ENCODE results near the gene TBXA2R.

Gene TBXA2R

GRCh38 chr19:3606174-3606689 lies 443 bp downstream of the TBXA2R start:
- Histone ChIP-seq H3K9me3 (ENCODE audit: control insufficient read depth in 1 of 2, low read length in 2 of 2) (no peaks in the 10 kb centered on the region), H3K36me3 (ENCODE audit: control insufficient read depth in 1 of 2, insufficient read depth in 2 of 2, low read length in 2 of 2) (peaks cover 0 to 8% of the 10 kb centered on the region in 2 donors), H3K4me3 (ENCODE audit: low read depth in 1 of 2, low read length in 2 of 2) (peak overlapping the region; percentile 40 to 55), H3K27ac (ENCODE audit: low read depth, low read length) (peak overlapping the region; percentile 50), H3K9ac (ENCODE audit: low read depth in 1 of 2, low read length in 2 of 2) (peak overlapping the region in 1 of 2 donors; percentile 39), H3K4me1 (ENCODE audit: control insufficient read depth in 1 of 2, insufficient read depth in 2 of 2, low read length in 2 of 2) (peaks cover 13 to 24% of the 10 kb centered on the region in 2 donors), H3K27me3 (ENCODE audit: control insufficient read depth in 1 of 2, insufficient read depth in 2 of 2, low read length in 2 of 2) (no peaks in the 10 kb centered on the region)

DNA sequence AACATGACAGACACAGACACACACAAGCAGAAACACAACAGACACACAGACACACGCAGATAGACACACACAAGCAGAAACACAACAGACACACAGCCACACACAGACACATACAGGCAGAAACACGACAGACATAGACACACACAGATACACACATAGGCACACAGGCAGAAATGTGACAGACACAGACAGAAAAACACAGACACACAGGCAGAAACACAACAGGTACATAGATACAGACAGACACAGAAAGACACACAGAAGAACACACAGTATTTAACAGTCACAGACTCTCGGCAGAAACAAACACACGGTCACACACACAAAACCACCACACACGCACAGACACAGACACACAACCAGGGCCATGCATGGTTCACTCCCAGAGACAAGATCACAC lies 905 bp downstream of the TBXA2R start:
- Histone ChIP-seq H3K27ac (ENCODE audit: low read depth, low read length) (no peak overlapping the region), H3K9me3 (ENCODE audit: control insufficient read depth in 1 of 2, low read length in 2 of 2) (no peaks in the 10 kb centered on the region), H3K27me3 (ENCODE audit: control insufficient read depth in 1 of 2, insufficient read depth in 2 of 2, low read length in 2 of 2) (no peaks in the 10 kb centered on the region), H3K36me3 (ENCODE audit: control insufficient read depth in 1 of 2, insufficient read depth in 2 of 2, low read length in 2 of 2) (peaks cover 0 to 3% of the 10 kb centered on the region in 2 donors), H3K4me1 (ENCODE audit: control insufficient read depth in 1 of 2, insufficient read depth in 2 of 2, low read length in 2 of 2) (peaks cover 13 to 24% of the 10 kb centered on the region in 2 donors), H3K4me3 (ENCODE audit: low read depth in 1 of 2, low read length in 2 of 2) (peak overlapping the region; percentile 40 to 55), H3K9ac (ENCODE audit: low read depth in 1 of 2, low read length in 2 of 2) (peak overlapping the region in 1 of 2 donors; percentile 39)

- Histone ChIP-seq H3K27ac (ENCODE audit: low read depth, low read length) (no peak overlapping the region), H3K4me1 (ENCODE audit: control insufficient read depth in 1 of 2, insufficient read depth in 2 of 2, low read length in 2 of 2) (peaks cover 13 to 24% of the 10 kb centered on the region in 2 donors), H3K4me3 (ENCODE audit: low read depth in 1 of 2, low read length in 2 of 2) (peak overlapping the region in 1 of 2 donors; percentile 55), H3K9ac (ENCODE audit: low read depth in 1 of 2, low read length in 2 of 2) (no peak overlapping the region), H3K36me3 (ENCODE audit: control insufficient read depth in 1 of 2, insufficient read depth in 2 of 2, low read length in 2 of 2) (no peaks in the 10 kb centered on the region), H3K9me3 (ENCODE audit: control insufficient read depth in 1 of 2, low read length in 2 of 2) (no peaks in the 10 kb centered on the region), H3K27me3 (ENCODE audit: control insufficient read depth in 1 of 2, insufficient read depth in 2 of 2, low read length in 2 of 2) (no peaks in the 10 kb centered on the region)
These were observed 1.3 kb downstream of the TBXA2R start for GRCh38 chr19:3605361-3605760.

DNA sequence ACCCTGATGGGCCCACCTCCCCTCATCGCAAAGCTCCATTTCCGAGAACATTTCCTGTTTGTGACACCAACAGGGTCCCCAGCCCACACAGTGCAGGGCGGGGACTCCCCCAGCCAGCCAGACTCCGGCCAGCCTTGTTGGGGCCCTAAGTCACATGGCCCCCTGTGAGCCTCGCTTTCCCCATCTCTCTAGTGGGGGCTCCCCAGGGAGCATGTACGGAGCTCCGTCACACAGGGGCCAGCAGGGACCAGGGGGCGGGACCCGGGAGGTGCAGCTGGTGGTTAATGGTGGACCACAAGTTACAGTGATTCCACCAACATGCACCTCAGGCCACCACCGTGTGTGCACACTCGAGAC lies 1.7 kb downstream of the TBXA2R start:
- H3K9ac ChIP-seq (ENCODE audit: low read depth in 1 of 2, low read length in 2 of 2) = no peak overlapping the region
- no peak overlapping the region for H3K27ac ChIP-seq (ENCODE audit: low read depth, low read length)
- no peaks in the 10 kb centered on the region for H3K27me3 ChIP-seq (ENCODE audit: control insufficient read depth in 1 of 2, insufficient read depth in 2 of 2, low read length in 2 of 2)
- no peaks in the 10 kb centered on the region for H3K36me3 ChIP-seq (ENCODE audit: control insufficient read depth in 1 of 2, insufficient read depth in 2 of 2, low read length in 2 of 2)
- peak overlapping the region in 1 of 2 donors; percentile 45 for H3K4me3 ChIP-seq (ENCODE audit: low read depth in 1 of 2, low read length in 2 of 2)
- H3K4me1 ChIP-seq (ENCODE audit: control insufficient read depth in 1 of 2, insufficient read depth in 2 of 2, low read length in 2 of 2) = peaks cover 13 to 24% of the 10 kb centered on the region in 2 donors
- no peaks in the 10 kb centered on the region for H3K9me3 ChIP-seq (ENCODE audit: control insufficient read depth in 1 of 2, low read length in 2 of 2)

DNA sequence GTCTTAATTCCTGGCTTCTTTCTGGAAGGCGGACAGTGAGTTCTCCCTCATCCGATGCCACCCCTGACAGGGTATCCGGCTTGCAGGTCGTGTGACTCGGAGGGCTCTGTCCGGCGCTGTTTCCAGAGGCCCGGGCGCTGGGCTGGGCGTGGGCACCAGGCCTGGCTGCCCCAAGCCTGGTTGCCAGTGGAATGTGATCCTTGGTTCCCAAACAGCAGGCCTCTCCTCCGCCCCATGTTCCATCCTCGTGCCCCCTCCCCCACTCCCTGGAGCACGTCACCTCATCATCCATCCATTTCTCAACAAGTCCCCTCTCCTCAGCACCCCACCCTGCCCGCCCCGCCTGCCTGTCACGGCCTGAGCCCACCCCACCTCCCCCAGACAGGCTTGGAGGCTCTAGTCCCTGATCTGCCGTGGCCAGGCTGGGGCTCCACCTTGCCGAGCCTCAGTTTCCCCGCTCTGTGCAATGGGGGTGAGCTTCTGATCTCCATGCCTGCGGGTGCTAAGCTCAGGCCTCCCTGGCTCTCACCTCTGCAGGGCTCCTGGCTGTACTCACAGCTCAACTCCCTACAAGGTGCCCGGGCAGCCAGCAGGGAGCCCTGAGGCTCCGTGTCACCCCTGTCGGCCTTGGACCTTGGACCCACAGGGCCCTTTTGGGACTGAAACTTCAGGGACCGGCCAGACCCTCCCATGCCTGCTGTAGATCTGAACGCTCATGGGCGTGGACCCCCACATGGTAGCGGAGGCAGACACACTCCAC lies 2.3 kb downstream of the TBXA2R start:
- no peaks in the 10 kb centered on the region for H3K9me3 ChIP-seq (ENCODE audit: control insufficient read depth in 1 of 2, low read length in 2 of 2)
- peaks cover 13 to 24% of the 10 kb centered on the region in 2 donors for H3K4me1 ChIP-seq (ENCODE audit: control insufficient read depth in 1 of 2, insufficient read depth in 2 of 2, low read length in 2 of 2)
- peak overlapping the region; percentile 32 for H3K27ac ChIP-seq (ENCODE audit: low read depth, low read length)
- H3K36me3 ChIP-seq (ENCODE audit: control insufficient read depth in 1 of 2, insufficient read depth in 2 of 2, low read length in 2 of 2) = no peaks in the 10 kb centered on the region
- H3K4me3 ChIP-seq (ENCODE audit: low read depth in 1 of 2, low read length in 2 of 2) = no peak overlapping the region
- H3K27me3 ChIP-seq (ENCODE audit: control insufficient read depth in 1 of 2, insufficient read depth in 2 of 2, low read length in 2 of 2) = no peaks in the 10 kb centered on the region
- H3K9ac ChIP-seq (ENCODE audit: low read depth in 1 of 2, low read length in 2 of 2) = no peak overlapping the region

DNA sequence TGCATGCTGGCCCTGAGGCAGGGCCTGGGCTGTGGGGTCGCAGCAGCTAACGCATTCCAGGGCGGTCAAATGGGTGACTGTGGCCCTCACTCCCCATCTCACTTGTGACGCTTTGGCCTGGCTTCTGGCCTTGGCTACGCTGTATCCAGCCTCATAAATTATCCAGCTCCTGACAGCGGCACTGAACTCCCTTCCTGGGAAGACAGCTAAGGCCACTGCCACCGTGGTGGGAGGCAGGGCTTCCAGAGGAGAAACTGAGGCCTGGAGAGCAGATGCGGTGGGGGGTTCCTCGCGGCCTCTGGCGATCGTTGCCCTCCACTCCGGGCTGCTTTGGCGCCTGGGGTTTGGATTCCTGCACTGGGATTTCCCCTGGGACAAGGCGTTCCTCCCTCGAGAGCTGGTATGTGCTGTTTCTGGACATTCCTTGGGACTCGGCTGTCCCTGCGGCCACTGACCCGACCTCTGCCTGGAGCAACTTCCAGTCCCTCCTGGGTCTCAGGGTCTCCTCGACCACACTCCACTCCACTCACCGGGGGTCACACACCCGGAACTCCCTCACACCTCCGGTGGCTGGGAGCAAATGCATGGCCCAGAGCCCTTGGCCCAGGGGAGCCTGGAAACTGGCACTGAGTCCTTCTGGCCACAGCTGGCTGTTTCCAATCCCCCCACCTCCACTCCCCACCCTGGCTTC lies 3.4 kb downstream of the TBXA2R start:
- Histone ChIP-seq H3K36me3 (ENCODE audit: control insufficient read depth in 1 of 2, insufficient read depth in 2 of 2, low read length in 2 of 2) (no peaks in the 10 kb centered on the region), H3K27me3 (ENCODE audit: control insufficient read depth in 1 of 2, insufficient read depth in 2 of 2, low read length in 2 of 2) (no peaks in the 10 kb centered on the region), H3K4me1 (ENCODE audit: control insufficient read depth in 1 of 2, insufficient read depth in 2 of 2, low read length in 2 of 2) (peaks cover 13 to 24% of the 10 kb centered on the region in 2 donors), H3K4me3 (ENCODE audit: low read depth in 1 of 2, low read length in 2 of 2) (no peak overlapping the region), H3K27ac (ENCODE audit: low read depth, low read length) (peak overlapping the region; percentile 47), H3K9ac (ENCODE audit: low read depth in 1 of 2, low read length in 2 of 2) (no peak overlapping the region), H3K9me3 (ENCODE audit: control insufficient read depth in 1 of 2, low read length in 2 of 2) (no peaks in the 10 kb centered on the region)

GRCh38 chr19:3601021-3601420 lies 5.7 kb downstream of the TBXA2R start:
- Histone ChIP-seq H3K4me3 (ENCODE audit: low read depth in 1 of 2, low read length in 2 of 2) (no peak overlapping the region), H3K9ac (ENCODE audit: low read depth in 1 of 2, low read length in 2 of 2) (no peak overlapping the region), H3K4me1 (ENCODE audit: control insufficient read depth in 1 of 2, insufficient read depth in 2 of 2, low read length in 2 of 2) (peaks cover 11 to 16% of the 10 kb centered on the region in 2 donors), H3K36me3 (ENCODE audit: control insufficient read depth in 1 of 2, insufficient read depth in 2 of 2, low read length in 2 of 2) (no peaks in the 10 kb centered on the region), H3K27me3 (ENCODE audit: control insufficient read depth in 1 of 2, insufficient read depth in 2 of 2, low read length in 2 of 2) (no peaks in the 10 kb centered on the region), H3K27ac (ENCODE audit: low read depth, low read length) (no peak overlapping the region), H3K9me3 (ENCODE audit: control insufficient read depth in 1 of 2, low read length in 2 of 2) (no peaks in the 10 kb centered on the region)

DNA sequence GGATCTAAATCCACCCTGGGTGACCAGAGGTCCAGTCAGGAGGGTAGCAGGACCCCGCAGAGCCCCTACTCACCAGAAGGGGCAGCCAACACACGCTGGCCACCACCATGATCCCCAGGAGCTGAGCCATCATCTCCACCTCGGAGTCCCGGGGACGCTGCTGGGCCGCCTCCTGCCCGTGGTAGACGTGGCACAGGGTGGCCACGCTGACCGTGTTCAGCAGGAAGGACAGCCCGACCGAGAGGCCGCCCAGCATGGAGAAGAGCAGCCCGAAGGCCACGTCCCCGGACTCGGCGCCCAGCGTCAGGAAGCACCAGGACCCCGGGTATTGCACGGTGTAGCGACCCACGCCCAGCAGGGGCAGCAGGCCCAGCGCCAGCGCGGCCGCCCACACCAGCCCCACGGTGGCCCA lies 6.9 kb downstream of the TBXA2R start:
- H3K4me1 ChIP-seq (ENCODE audit: control insufficient read depth in 1 of 2, insufficient read depth in 2 of 2, low read length in 2 of 2) = peaks cover 2 to 3% of the 10 kb centered on the region in 2 donors
- no peak overlapping the region for H3K27ac ChIP-seq (ENCODE audit: low read depth, low read length)
- H3K9me3 ChIP-seq (ENCODE audit: control insufficient read depth in 1 of 2, low read length in 2 of 2) = no peaks in the 10 kb centered on the region
- no peak overlapping the region for H3K9ac ChIP-seq (ENCODE audit: low read depth in 1 of 2, low read length in 2 of 2)
- no peaks in the 10 kb centered on the region for H3K36me3 ChIP-seq (ENCODE audit: control insufficient read depth in 1 of 2, insufficient read depth in 2 of 2, low read length in 2 of 2)
- no peaks in the 10 kb centered on the region for H3K27me3 ChIP-seq (ENCODE audit: control insufficient read depth in 1 of 2, insufficient read depth in 2 of 2, low read length in 2 of 2)
- H3K4me3 ChIP-seq (ENCODE audit: low read depth in 1 of 2, low read length in 2 of 2) = no peak overlapping the region

DNA sequence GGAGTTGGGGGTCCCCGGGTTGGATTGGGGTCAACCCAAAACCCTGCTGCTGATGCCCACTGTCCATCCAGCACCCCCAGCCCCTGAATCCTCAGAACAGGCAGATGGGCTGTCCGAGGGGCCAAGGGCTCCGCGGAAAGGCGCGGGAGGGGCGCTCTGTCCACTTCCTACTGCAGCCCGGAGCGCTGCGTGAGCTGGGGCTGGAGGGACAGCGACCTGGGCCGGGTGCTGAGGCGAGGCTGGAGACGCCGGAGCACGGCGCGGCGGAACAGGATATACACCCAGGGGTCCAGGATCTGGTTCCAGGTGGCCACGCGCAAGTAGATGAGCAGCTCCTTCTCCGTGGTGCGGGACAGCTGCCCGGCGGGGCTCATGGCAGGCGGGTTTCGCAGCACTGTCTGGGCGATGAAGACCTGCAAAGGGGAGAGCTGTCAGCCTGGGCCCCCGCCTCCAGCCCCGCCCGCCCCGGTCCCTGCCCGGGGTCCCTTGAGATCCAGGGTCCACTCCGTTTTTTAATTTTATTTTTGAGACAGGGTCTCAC lies 11.1 kb downstream of the TBXA2R start:
- Histone ChIP-seq H3K36me3 (ENCODE audit: control insufficient read depth in 1 of 2, insufficient read depth in 2 of 2, low read length in 2 of 2) (no peaks in the 10 kb centered on the region), H3K9me3 (ENCODE audit: control insufficient read depth in 1 of 2, low read length in 2 of 2) (no peaks in the 10 kb centered on the region), H3K27ac (ENCODE audit: low read depth, low read length) (no peak overlapping the region), H3K4me3 (ENCODE audit: low read depth in 1 of 2, low read length in 2 of 2) (no peak overlapping the region), H3K9ac (ENCODE audit: low read depth in 1 of 2, low read length in 2 of 2) (no peak overlapping the region), H3K27me3 (ENCODE audit: control insufficient read depth in 1 of 2, insufficient read depth in 2 of 2, low read length in 2 of 2) (peaks cover 0 to 4% of the 10 kb centered on the region in 2 donors), H3K4me1 (ENCODE audit: control insufficient read depth in 1 of 2, insufficient read depth in 2 of 2, low read length in 2 of 2) (no peaks in the 10 kb centered on the region)

DNA sequence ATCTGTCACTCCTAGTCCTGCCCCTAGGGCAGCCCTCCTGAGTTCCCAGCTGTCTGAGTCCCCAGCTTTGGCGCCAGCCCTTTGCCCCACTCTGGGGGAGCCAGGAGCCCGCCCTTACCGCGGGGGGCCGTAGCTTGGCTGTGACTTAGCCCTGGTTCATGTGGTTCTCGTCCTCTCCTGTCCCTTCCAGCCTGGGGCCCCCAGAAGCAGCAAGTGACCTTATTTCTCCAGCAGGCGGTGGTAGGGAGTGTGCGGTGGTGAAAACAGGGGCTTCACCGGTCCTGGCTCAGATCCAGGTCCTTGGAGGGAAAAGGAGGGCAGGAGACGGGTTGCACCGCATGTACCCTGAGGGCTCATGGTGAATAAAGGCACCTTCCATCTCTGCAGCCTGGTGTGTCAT lies 13.5 kb downstream of the TBXA2R start:
- Histone ChIP-seq H3K27ac (ENCODE audit: low read depth, low read length) (no peak overlapping the region), H3K36me3 (ENCODE audit: control insufficient read depth in 1 of 2, insufficient read depth in 2 of 2, low read length in 2 of 2) (no peaks in the 10 kb centered on the region), H3K27me3 (ENCODE audit: control insufficient read depth in 1 of 2, insufficient read depth in 2 of 2, low read length in 2 of 2) (peaks cover 0 to 4% of the 10 kb centered on the region in 2 donors)

More for the DNA sequence above, 13.5 kb downstream of the TBXA2R start:
- H3K4me1 ChIP-seq (ENCODE audit: control insufficient read depth in 1 of 2, insufficient read depth in 2 of 2, low read length in 2 of 2) = no peaks in the 10 kb centered on the region
- H3K9ac ChIP-seq (ENCODE audit: low read depth in 1 of 2, low read length in 2 of 2) = no peak overlapping the region
- H3K4me3 ChIP-seq (ENCODE audit: low read depth in 1 of 2, low read length in 2 of 2) = no peak overlapping the region
- H3K9me3 ChIP-seq (ENCODE audit: control insufficient read depth in 1 of 2, low read length in 2 of 2) = no peaks in the 10 kb centered on the region
